HG03039 (cell line): ENCODE measurements around the gene SCAP.

Source experiments
- ATAC-seq: cut with Tn5 transposase; IDR thresholded peaks from one replicate; pipeline ENCODE4 v1.9.1; 2021; ENCODE audit warnings: mild to moderate bottlenecking, moderate library complexity; ENCODE audit not compliant: unreplicated experiment

The SCAP gene

GRCh38 chr3:47433796-47434195 lies 41.9 kb downstream of the SCAP start:
- ATAC-seq = no peak

GRCh38 chr3:47432673-47433072 lies 43.1 kb downstream of the SCAP start:
- no peak for ATAC-seq

- no peak for ATAC-seq
These were observed 44.5 kb downstream of the SCAP start for GRCh38 chr3:47431225-47431624.

- no peak for ATAC-seq
These were observed 45.1 kb downstream of the SCAP start for GRCh38 chr3:47430606-47431005.

- ATAC-seq = no peak
These were observed 46.1 kb downstream of the SCAP start for GRCh38 chr3:47429476-47430270.

GRCh38 chr3:47428662-47429061 lies 47.1 kb downstream of the SCAP start:
- ATAC-seq = no peak

GRCh38 chr3:47427866-47428265 lies 47.9 kb downstream of the SCAP start:
- ATAC-seq = no peak

GRCh38 chr3:47425959-47426358 lies 49.8 kb downstream of the SCAP start:
- ATAC-seq = no peak

GRCh38 chr3:47425383-47425778 lies 50.4 kb downstream of the SCAP start:
- ATAC-seq = no peak

- no peak for ATAC-seq
These were observed 51.0 kb downstream of the SCAP start for GRCh38 chr3:47424434-47425382.

- no peak for ATAC-seq
These were observed 52.1 kb downstream of the SCAP start for GRCh38 chr3:47423548-47424145.

GRCh38 chr3:47422743-47423142 lies 53.0 kb downstream of the SCAP start:
- no peak for ATAC-seq

GRCh38 chr3:47421741-47422649 lies 53.7 kb downstream of the SCAP start:
- ATAC-seq = no peak

- ATAC-seq = no peak
These were observed 54.9 kb downstream of the SCAP start for GRCh38 chr3:47420511-47421484.

GRCh38 chr3:47420044-47420430 lies 55.7 kb downstream of the SCAP start:
- ATAC-seq = no peak

- ATAC-seq = no peak
These were observed 56.4 kb downstream of the SCAP start for GRCh38 chr3:47419083-47420043.

GRCh38 chr3:47418167-47419082 lies 57.3 kb downstream of the SCAP start:
- ATAC-seq = no peak
